HEK293 (cell line): ENCODE measurements around the gene PYGO2.

ENCODE experiments used
- CTCF ChIA-PET: fragments of 350-600 bp; formaldehyde crosslinking; extraction: SDS; loops from one replicate; lab custom pipeline; 2021; ENCODE audit warnings: antibody characterized with exemption; lab: Yijun Ruan, JAX
- POLR2A ChIA-PET: fragments of 300-600 bp; formaldehyde crosslinking; extraction: SDS; loops from one replicate; lab custom pipeline; 2020; ENCODE audit warnings: antibody characterized with exemption, inconsistent platforms; lab: Yijun Ruan, JAX
- H3K27ac ChIP-seq: fragments of 200-500 bp; sonication (Bioruptor generic); 2 replicates; pipeline ENCODE4 v1.5.1; 2014; ENCODE audit warnings: low read depth, low read length, control low read depth, inconsistent platforms; ENCODE audit errors: extremely low read depth
- H3K36me3 ChIP-seq, 2 experiments: fragments of 200-500 bp in 1 of 2; sonication (Bioruptor generic) in 1 of 2; 1 replicate in 1 of 2; 2 replicates in 1 of 2; pipeline ENCODE4 v1.5.1; 2014 to 2017; ENCODE audit warnings: inconsistent platforms in 2 of 2, low read length in 2 of 2; ENCODE audit not compliant: control insufficient read depth in 2 of 2, insufficient read depth in 1 of 2
- H3K4me1 ChIP-seq: fragments of 200-500 bp; sonication (Bioruptor generic); 2 replicates; pipeline ENCODE4 v1.5.1; 2014; ENCODE audit warnings: mild to moderate bottlenecking, low read length, inconsistent platforms; ENCODE audit not compliant: control insufficient read depth, insufficient read depth
- H3K4me3 ChIP-seq: 2 replicates; pipeline ENCODE4 v1.5.1; 2011; ENCODE audit warnings: low read depth, mild to moderate bottlenecking, control low read depth, low read length, moderate library complexity
- H3K9me3 ChIP-seq: fragments of 200-500 bp; sonication (Bioruptor generic); 2 replicates; pipeline ENCODE4 v1.5.1; 2014; ENCODE audit warnings: low read depth, low read length, inconsistent platforms; ENCODE audit not compliant: control insufficient read depth, insufficient read depth
- GLI4 ChIP-seq: fragments of 450-650 bp; formaldehyde crosslinking; IDR thresholded peaks from 2 replicates; pipeline ENCODE4 v1.5.1; 2016; ENCODE audit warnings: missing biosample characterization, missing genetic modification characterization
- GLIS1 ChIP-seq: fragments of 450-650 bp; formaldehyde crosslinking; IDR thresholded peaks from 2 replicates; pipeline ENCODE4 v1.5.1; 2016; ENCODE audit warnings: missing biosample characterization, missing genetic modification characterization
- IKZF3 ChIP-seq: fragments of 450-650 bp; IDR thresholded peaks from 2 replicates; pipeline ENCODE4 v1.5.0; 2018; ENCODE audit warnings: missing biosample characterization, mild to moderate bottlenecking, missing genetic modification characterization, moderate library complexity
- SCRT1 ChIP-seq: fragments of 450-650 bp; formaldehyde crosslinking; IDR thresholded peaks from 2 replicates; pipeline ENCODE4 v1.5.1; 2016; ENCODE audit warnings: missing biosample characterization, missing genetic modification characterization, borderline replicate concordance
- ZBTB1 ChIP-seq: fragments of 450-650 bp; formaldehyde crosslinking; IDR thresholded peaks from 2 replicates; pipeline ENCODE4 v1.5.1; 2016; ENCODE audit warnings: missing biosample characterization, missing genetic modification characterization
- ZBTB11 ChIP-seq: fragments of 450-650 bp; formaldehyde crosslinking; conservative IDR thresholded peaks from 2 replicates; pipeline ENCODE4 v1.5.1; 2016; ENCODE audit warnings: low read depth, missing biosample characterization, missing genetic modification characterization
- ZBTB26 ChIP-seq: fragments of 450-650 bp; formaldehyde crosslinking; optimal IDR thresholded peaks from 2 replicates; pipeline ENCODE3; 2016; ENCODE audit warnings: missing biosample characterization, mild to moderate bottlenecking, missing genetic modification characterization
- ZBTB44 ChIP-seq: fragments of 450-650 bp; IDR thresholded peaks from 2 replicates; pipeline ENCODE4 v1.5.1; 2018; ENCODE audit warnings: missing biosample characterization, mild to moderate bottlenecking, missing genetic modification characterization
- ZBTB7A ChIP-seq: fragments of 450-650 bp; formaldehyde crosslinking; IDR thresholded peaks from 2 replicates; pipeline ENCODE4 v1.5.1; 2016; ENCODE audit warnings: low read depth, missing biosample characterization, missing genetic modification characterization
- ZIC2 ChIP-seq: fragments of 450-650 bp; formaldehyde crosslinking; IDR thresholded peaks from 2 replicates; pipeline ENCODE4 v1.5.1; 2016; ENCODE audit warnings: missing biosample characterization, missing genetic modification characterization
- ZNF132 ChIP-seq: fragments of 450-650 bp; formaldehyde crosslinking; IDR thresholded peaks from 2 replicates; pipeline ENCODE4 v1.5.1; 2017; ENCODE audit warnings: missing biosample characterization, missing genetic modification characterization, borderline replicate concordance
- ZNF157 ChIP-seq: fragments of 450-650 bp; formaldehyde crosslinking; IDR thresholded peaks from 2 replicates; pipeline ENCODE4 v1.5.1; 2016; ENCODE audit warnings: missing biosample characterization, missing genetic modification characterization
- ZNF544 ChIP-seq: fragments of 450-650 bp; formaldehyde crosslinking; IDR thresholded peaks from 2 replicates; pipeline ENCODE4 v1.5.0; 2017; ENCODE audit warnings: missing biosample characterization, missing genetic modification characterization
- ZNF548 ChIP-seq: fragments of 450-650 bp; formaldehyde crosslinking; IDR thresholded peaks from 2 replicates; pipeline ENCODE4 v1.5.1; 2016; ENCODE audit warnings: missing biosample characterization, missing genetic modification characterization
- ZNF549 ChIP-seq: fragments of 450-650 bp; IDR thresholded peaks from 2 replicates; pipeline ENCODE4 v1.5.1; 2018; ENCODE audit warnings: missing biosample characterization, missing genetic modification characterization, mild to moderate bottlenecking, inconsistent platforms, moderate library complexity
- ZNF561 ChIP-seq: fragments of 450-650 bp; IDR thresholded peaks from 2 replicates; pipeline ENCODE4 v1.5.1; 2018; ENCODE audit warnings: missing biosample characterization, missing genetic modification characterization, borderline replicate concordance
- ZNF654 ChIP-seq: fragments of 450-650 bp; formaldehyde crosslinking; IDR thresholded peaks from 2 replicates; pipeline ENCODE4 v1.5.1; 2016; ENCODE audit warnings: low read depth, missing biosample characterization, missing genetic modification characterization
- ZNF660 ChIP-seq: fragments of 450-650 bp; IDR thresholded peaks from 2 replicates; pipeline ENCODE4 v1.5.1; 2018; ENCODE audit warnings: missing biosample characterization, mild to moderate bottlenecking, missing genetic modification characterization
- ZNF692 ChIP-seq: fragments of 450-650 bp; formaldehyde crosslinking; IDR thresholded peaks from 2 replicates; pipeline ENCODE4 v1.5.1; 2016; ENCODE audit warnings: missing biosample characterization, missing genetic modification characterization
- ZNF747 ChIP-seq: fragments of 450-650 bp; formaldehyde crosslinking; IDR thresholded peaks from 2 replicates; pipeline ENCODE4 v1.5.1; 2016; ENCODE audit warnings: missing biosample characterization, missing genetic modification characterization
- ZNF785 ChIP-seq: fragments of 450-650 bp; formaldehyde crosslinking; IDR thresholded peaks from 2 replicates; pipeline ENCODE4 v1.5.1; 2016; ENCODE audit warnings: missing biosample characterization, missing genetic modification characterization
- TF ChIP-seq, protein P1 (sequence below): fragments of 450-650 bp; formaldehyde crosslinking; IDR thresholded peaks from 2 replicates; pipeline ENCODE4 v1.5.1; 2016; ENCODE audit warnings: missing biosample characterization, missing genetic modification characterization
- TF ChIP-seq, protein P2 (sequence below): fragments of 450-650 bp; formaldehyde crosslinking; IDR thresholded peaks from 2 replicates; pipeline ENCODE4 v1.5.1; 2017; ENCODE audit warnings: missing biosample characterization, missing genetic modification characterization
- TF ChIP-seq, protein P3 (sequence below): fragments of 450-650 bp; formaldehyde crosslinking; IDR thresholded peaks from 2 replicates; pipeline ENCODE4 v1.5.1; 2016; ENCODE audit warnings: missing biosample characterization, missing genetic modification characterization

PYGO2 gene

DNA sequence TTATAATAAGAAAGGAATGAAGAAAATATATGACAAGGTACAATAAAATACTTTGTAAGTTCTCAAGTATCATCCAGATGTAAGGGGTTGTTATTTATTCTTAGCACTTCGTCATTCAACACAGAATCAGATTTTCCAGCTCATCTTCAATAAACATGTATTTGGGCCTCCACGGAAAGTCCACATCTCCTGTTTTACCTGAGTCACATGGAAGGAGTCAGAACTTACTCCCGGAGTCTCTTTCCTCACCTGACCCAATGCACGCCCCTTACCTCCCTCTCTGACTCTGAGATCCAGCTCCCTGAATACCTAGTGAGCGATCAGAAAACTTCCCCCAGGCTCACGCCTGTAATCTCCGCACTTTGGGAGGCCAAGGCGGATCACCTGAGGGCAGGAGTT lies 23.6 kb downstream of the PYGO2 start (continued):
- TF ChIP-seq ZNF548 (no peak), ZNF132 (tag by site-specific recombination) (no peak), ZNF561 (tag by site-specific recombination) (no peak), SCRT1 (tag by site-specific recombination) (no peak), ZNF549 (tag by site-specific recombination) (no peak), ZBTB11 (tag by site-specific recombination) (no peak)
- TF ChIP-seq, protein P1, sequence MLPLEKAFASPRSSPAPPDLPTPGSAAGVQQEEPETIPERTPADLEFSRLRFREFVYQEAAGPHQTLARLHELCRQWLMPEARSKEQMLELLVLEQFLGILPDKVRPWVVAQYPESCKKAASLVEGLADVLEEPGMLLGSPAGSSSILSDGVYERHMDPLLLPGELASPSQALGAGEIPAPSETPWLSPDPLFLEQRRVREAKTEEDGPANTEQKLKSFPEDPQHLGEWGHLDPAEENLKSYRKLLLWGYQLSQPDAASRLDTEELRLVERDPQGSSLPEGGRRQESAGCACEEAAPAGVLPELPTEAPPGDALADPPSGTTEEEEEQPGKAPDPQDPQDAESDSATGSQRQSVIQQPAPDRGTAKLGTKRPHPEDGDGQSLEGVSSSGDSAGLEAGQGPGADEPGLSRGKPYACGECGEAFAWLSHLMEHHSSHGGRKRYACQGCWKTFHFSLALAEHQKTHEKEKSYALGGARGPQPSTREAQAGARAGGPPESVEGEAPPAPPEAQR (tag by site-specific recombination) = no peak

DNA sequence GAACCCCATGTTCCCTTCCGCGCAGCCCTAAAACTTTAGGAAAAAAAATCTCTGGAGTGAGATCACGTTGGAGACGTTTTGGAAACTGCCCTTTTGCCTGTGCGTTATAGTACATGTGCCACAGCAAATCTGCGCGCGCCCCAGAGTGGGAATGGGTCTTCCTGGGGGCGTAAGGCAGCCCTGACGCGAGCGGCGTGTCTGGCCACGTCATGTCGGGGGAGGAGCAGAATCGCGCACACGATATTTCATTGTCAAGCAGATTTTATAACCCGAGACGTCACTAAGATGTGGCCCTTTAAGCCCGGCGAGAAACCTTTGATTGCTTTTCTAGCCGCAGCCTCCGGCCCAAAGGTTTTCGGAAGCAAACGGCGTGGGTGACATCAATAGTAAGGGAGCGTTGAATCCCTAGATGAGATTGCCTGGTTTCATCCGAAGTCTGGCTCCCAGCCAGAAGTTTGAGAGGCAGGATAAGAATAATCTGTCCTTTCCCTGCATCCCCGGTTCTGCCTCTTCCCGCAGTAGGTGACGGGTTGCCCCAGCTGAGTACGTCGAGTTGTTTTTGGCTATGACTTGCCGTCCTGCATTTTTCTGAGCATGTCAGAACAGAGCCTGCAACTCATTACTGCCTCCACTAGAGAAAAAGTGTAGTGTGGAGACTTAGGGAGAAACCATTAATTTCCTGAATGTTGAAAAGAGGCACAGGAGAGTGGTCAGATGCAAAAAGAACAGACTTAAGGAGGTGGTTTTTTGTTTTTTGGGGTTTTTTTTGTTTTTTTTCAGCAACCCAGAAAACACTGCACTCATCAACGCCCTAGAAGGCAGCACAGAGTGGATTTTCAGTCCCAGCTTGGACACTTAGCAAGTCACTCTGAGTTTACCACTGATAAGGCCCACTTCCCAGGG lies 24.2 kb downstream of the PYGO2 start:
- peaks cover 0 to 1% of the 10 kb centered on the region in 2 experiments; a peak in 1 of 3 replicates for H3K36me3 ChIP-seq
- no peaks in the 10 kb centered on the region for H3K9me3 ChIP-seq
- peak overlapping the region; percentile 61 for H3K4me3 ChIP-seq
- CTCF ChIA-PET = interaction anchor here (0.5 to 1.5 kb wide), 11 partner anchors 19 to 437 kb away, joined by 3 to 5 read pairs (median 3); partner anchors contain the start of gene PBXIP1
- no peaks in the 10 kb centered on the region for H3K4me1 ChIP-seq
- peak overlapping the region; percentile 88 for H3K27ac ChIP-seq
- POLR2A ChIA-PET = interaction anchor here (0.8 to 1.7 kb wide), 10 partner anchors 8 to 383 kb away, joined by 3 to 5 read pairs (median 4); partner anchors contain the start of genes FLAD1, KCNN3, PBXIP1 and PYGO2
- TF ChIP-seq ZNF660 (tag by site-specific recombination) (peak; percentile 78), GLI4 (tag by site-specific recombination) (no peak), ZBTB26 (tag by site-specific recombination) (peak; percentile 51), ZNF544 (no peak), ZNF157 (tag by site-specific recombination) (no peak), ZBTB1 (tag by site-specific recombination) (no peak), IKZF3 (tag by site-specific recombination) (peak; percentile 75; the same call in 1 of the 2 replicates), ZBTB44 (tag by site-specific recombination) (peak; percentile 77; the same call in 1 of the 2 replicates), ZNF785 (tag by site-specific recombination) (no peak), ZIC2 (no peak), ZNF692 (tag by site-specific recombination) (no peak), ZNF654 (tag by site-specific recombination) (no peak), GLIS1 (tag by site-specific recombination) (no peak), ZBTB7A (tag by site-specific recombination) (no peak), ZNF747 (tag by site-specific recombination) (no peak)
- TF ChIP-seq, protein P2, sequence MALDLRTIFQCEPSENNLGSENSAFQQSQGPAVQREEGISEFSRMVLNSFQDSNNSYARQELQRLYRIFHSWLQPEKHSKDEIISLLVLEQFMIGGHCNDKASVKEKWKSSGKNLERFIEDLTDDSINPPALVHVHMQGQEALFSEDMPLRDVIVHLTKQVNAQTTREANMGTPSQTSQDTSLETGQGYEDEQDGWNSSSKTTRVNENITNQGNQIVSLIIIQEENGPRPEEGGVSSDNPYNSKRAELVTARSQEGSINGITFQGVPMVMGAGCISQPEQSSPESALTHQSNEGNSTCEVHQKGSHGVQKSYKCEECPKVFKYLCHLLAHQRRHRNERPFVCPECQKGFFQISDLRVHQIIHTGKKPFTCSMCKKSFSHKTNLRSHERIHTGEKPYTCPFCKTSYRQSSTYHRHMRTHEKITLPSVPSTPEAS (tag by site-specific recombination) = no peak
- TF ChIP-seq, protein P3, sequence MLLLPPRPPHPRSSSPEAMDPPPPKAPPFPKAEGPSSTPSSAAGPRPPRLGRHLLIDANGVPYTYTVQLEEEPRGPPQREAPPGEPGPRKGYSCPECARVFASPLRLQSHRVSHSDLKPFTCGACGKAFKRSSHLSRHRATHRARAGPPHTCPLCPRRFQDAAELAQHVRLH (tag by site-specific recombination) = no peak
